Right lobe of liver (tissue), 6 donors: Measurements from ENCODE around the gene PRDM1. TPM values are rescaled to one million over a fixed set of nuclear protein-coding genes. Genes with fewer than 3 reads are reported as not detected.

Experiments used
- ATAC-seq, 4 donors: fragments of 200-7000 bp; cut with Tn5 transposase; one replicate each; pipeline ENCODE4 v1.9.1; 2020; ENCODE audit warnings: mild to moderate bottlenecking in 4 of 4, moderate library complexity in 4 of 4
- DNase-seq, 3 donors: peaks; one replicate each; pipeline ENCODE4 v3.0.0-alpha.2; 2020
- H3K27ac ChIP-seq, 3 donors: fragments of 200-600 bp; one replicate each; pipeline ENCODE4 v1.8.0; 2022
- H3K27me3 ChIP-seq, 2 donors: fragments of 200-600 bp; one replicate each; pipeline ENCODE4 v1.8.0; 2022
- H3K36me3 ChIP-seq, 4 donors: fragments of 200-600 bp; sonication (generic) in 1 of 4; one replicate each; pipeline versions ENCODE4 v1.5.1 to v1.8.0; 2017 to 2022; ENCODE audit warnings: control low read depth in 1 of 4
- H3K4me1 ChIP-seq, 4 donors: fragments of 200-600 bp; sonication (generic) in 1 of 4; one replicate each; pipeline versions ENCODE4 v1.5.1 to v1.8.0; 2017 to 2022; ENCODE audit warnings: control low read depth in 1 of 4
- H3K4me3 ChIP-seq, 3 donors: fragments of 200-600 bp; one replicate each; pipeline ENCODE4 v1.8.0; 2022
- H3K9me3 ChIP-seq, 4 donors: fragments of 200-600 bp; sonication (generic) in 1 of 4; one replicate each; pipeline versions ENCODE4 v1.5.1 to v1.8.0; 2017 to 2022; ENCODE audit warnings: control low read depth in 1 of 4
- CTCF ChIP-seq, 4 donors: fragments of 200-600 bp in 3 of 4; fragments of 450-650 bp in 1 of 4; IDR thresholded peaks; one replicate each; pipeline versions ENCODE4 v1.5.1 to v1.8.0; 2016 to 2022; ENCODE audit warnings: antibody characterized with exemption in 4 of 4, mild to moderate bottlenecking in 2 of 4
- POLR2A ChIP-seq: fragments of 450-650 bp; IDR thresholded peaks from one replicate; pipeline ENCODE4 v1.6.1; 2017; ENCODE audit warnings: antibody characterized with exemption, mild to moderate bottlenecking
- WGBS: methylation state at CpG from one replicate; pipeline ENCODE4 v1.1.6; 2018; ENCODE audit warnings: low coverage, low lambda C conversion rate; ENCODE audit not compliant: insufficient coverage; ENCODE audit errors: missing lambda C conversion rate; 5-methylcytosine and 5-hydroxymethylcytosine counted together
- intact Hi-C, 2 donors: fragments of 100-400 bp; cut with DNase I; formaldehyde crosslinking; loops; one replicate each; pipeline versions ENCODE4 v1.11.2 to v1.14.1; 2022
- total RNA-seq, 6 experiments: library from RNA; depleted of rRNA in 2 of 6; stranded (reverse); fragments of >200 nt in 2 of 6; fragmentation: NEBNext Ultra II Directional in 3 of 6; extraction: Animal tissue kit (Norgen Biotek cat#: 25700) in 3 of 6; gene quantifications; one replicate each; pipeline versions ENCODE4 v1.1.0 to v1.2.4, GENCODE V29; 2016 to 2023
- donor health status: DM: no; HTN: yes; CAD: no.
- donor health status: DM: no; HTN: no; CAD: no.
- donor health status: DM: no; HTN: no; CAD: no.
- donor health status: DM: no; HTN: yes; CAD: no.
- donor health status: DM: no; HTN: yes; CAD: no.

The PRDM1 gene
- total RNA-seq, 6 experiments from 2014 or later, result 0.86 to 2.8 (median 1.3) TPM

- ATAC-seq, result no peak
Observed at GRCh38 chr6:106134906-106135634, 48.9 kb downstream of the PRDM1 start.

GRCh38 chr6:106135911-106136571 lies 49.9 kb downstream of the PRDM1 start:
- ATAC-seq, result no peak
- no peaks in the 10 kb centered on the region for H3K36me3 ChIP-seq

More at GRCh38 chr6:106134906-106135634, 48.9 kb downstream of the PRDM1 start:
- DNase-seq, result no peak
- 68% methylated on average over 15 of the region's 18 CpGs for WGBS
- intact Hi-C loops, result no loop called here
- Histone ChIP-seq H3K9me3 (no peaks in the 10 kb centered on the region), H3K36me3 (no peaks in the 10 kb centered on the region), H3K27ac (no peak overlapping the region), H3K4me3 (no peak overlapping the region), H3K27me3 (no peaks in the 10 kb centered on the region), H3K4me1 (no peaks in the 10 kb centered on the region)
- TF ChIP-seq CTCF (IDR thresholded peaks at IDR 0.05), result no peak
- TF ChIP-seq POLR2A, result no peak

GRCh38 chr6:106136845-106137244 lies 50.7 kb downstream of the PRDM1 start:
- Histone ChIP-seq H3K27me3 (no peaks in the 10 kb centered on the region), H3K36me3 (no peaks in the 10 kb centered on the region), H3K4me1 (no peaks in the 10 kb centered on the region), H3K9me3 (no peaks in the 10 kb centered on the region), H3K27ac (no peak overlapping the region), H3K4me3 (no peak overlapping the region)
- DNase-seq (no peak), ATAC-seq (no peak)
- WGBS, result 84% methylated on average over 5 of the region's 5 CpGs
- intact Hi-C loops, result no loop called here
- TF ChIP-seq POLR2A, result no peak
- no peak for TF ChIP-seq CTCF (IDR thresholded peaks at IDR 0.05)

More at GRCh38 chr6:106135911-106136571, 49.9 kb downstream of the PRDM1 start:
- WGBS, result 69% methylated on average over 7 of the region's 16 CpGs
- Histone ChIP-seq H3K27ac (no peak overlapping the region), H3K4me3 (no peak overlapping the region), H3K9me3 (no peaks in the 10 kb centered on the region), H3K4me1 (no peaks in the 10 kb centered on the region), H3K27me3 (no peaks in the 10 kb centered on the region)
- TF ChIP-seq POLR2A, result no peak
- no peak for TF ChIP-seq CTCF (IDR thresholded peaks at IDR 0.05)
- intact Hi-C loops, result no loop called here
- DNase-seq, result no peak

- ATAC-seq, result no peak
- intact Hi-C loops, result no loop called here
- Histone ChIP-seq H3K27me3 (no peaks in the 10 kb centered on the region), H3K4me1 (no peaks in the 10 kb centered on the region), H3K9me3 (no peaks in the 10 kb centered on the region), H3K36me3 (no peaks in the 10 kb centered on the region), H3K4me3 (no peak overlapping the region), H3K27ac (no peak overlapping the region)
- no peak for DNase-seq
- WGBS, result 56% methylated on average over 6 of the region's 6 CpGs
- TF ChIP-seq CTCF (IDR thresholded peaks at IDR 0.05), result no peak
- TF ChIP-seq POLR2A, result no peak
Observed at GRCh38 chr6:106138151-106138550, 52.0 kb downstream of the PRDM1 start.
